ENCODE data around the gene FUT7.
"Not testable (repeated sequence)": the region's sequence is repeated elsewhere in the genome, so short reads cannot be mapped to it uniquely, and the experiment has no call there.

FUT7 gene

GRCh38 chr9:137007816-137008270, 24.0 kb downstream of the FUT7 start:
- in situ Hi-C loops (cut with MboI; ENCODE audit: low sequenced_read_pairs): no loop called here

GRCh38 chr9:137007108-137007815, 24.6 kb downstream of the FUT7 start:
- in situ Hi-C loops (cut with MboI; ENCODE audit: low sequenced_read_pairs): no loop called here

GRCh38 chr9:137006116-137007003, 25.5 kb downstream of the FUT7 start:
- in situ Hi-C loops (cut with MboI; ENCODE audit: low sequenced_read_pairs): no loop called here

GRCh38 chr9:137004285-137004684, 27.6 kb downstream of the FUT7 start:
- in situ Hi-C loops (cut with MboI; ENCODE audit: low sequenced_read_pairs): not testable (repeated sequence)

DNA sequence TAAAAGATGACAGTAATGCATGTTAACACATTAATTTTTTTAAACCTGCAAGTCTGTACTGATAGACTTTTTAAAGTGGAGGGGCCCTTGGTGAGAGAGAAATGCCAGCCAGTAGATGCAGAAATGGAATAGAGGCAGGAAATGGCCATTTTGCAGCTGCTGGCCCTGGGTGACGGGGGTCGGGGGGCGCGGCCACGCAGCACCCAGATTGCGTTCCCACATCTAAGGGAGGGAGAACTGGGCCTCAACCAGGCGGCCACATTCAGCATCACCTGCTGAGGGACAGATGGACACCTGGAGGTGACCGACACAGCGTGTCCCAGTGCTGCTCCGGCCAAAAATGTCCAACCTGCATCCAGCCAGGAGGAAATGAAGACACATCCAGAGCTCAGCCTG, 29.2 kb downstream of the FUT7 start:
- in situ Hi-C loops (cut with MboI; ENCODE audit: low sequenced_read_pairs): no loop called here

- in situ Hi-C loops (cut with MboI; ENCODE audit: low sequenced_read_pairs): no loop called here
These were observed 29.8 kb downstream of the FUT7 start for GRCh38 chr9:137001857-137002645.

DNA sequence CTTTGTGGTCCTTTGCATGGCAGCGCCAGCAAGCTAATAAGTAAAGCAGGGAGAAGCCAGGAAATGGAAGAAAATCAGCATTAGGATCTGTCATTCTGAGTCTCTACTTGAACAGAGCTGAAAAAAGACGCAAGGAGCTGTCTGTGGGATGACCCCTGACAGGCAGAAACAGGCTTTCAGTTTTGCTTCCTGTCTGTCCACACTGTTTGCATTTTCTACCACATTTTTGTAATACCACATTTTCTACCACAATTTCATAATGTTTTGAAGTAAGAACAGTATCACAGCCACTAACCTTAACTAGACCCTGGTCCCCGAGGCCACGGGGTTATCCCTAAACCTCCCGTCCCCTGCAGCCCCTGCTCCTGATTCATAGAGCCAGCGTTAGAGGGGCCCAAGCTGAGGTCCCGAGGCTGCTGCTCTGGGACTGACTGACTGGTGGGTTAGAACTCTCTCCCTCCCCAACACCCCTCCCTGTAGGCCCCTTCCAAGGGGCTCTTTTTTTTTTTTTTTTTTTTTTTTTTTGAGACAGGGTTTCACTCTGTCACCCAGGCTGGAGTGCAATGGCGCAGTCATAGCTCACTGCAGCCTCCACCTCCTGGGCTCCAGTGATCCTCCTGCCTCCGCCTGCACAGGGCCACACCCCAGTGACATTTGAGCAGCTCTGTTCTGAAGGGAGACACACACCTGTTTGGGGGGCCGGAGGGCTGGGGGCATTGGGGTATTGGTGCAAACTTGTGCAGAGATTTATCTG, 31.5 kb downstream of the FUT7 start:
- in situ Hi-C loops (cut with MboI; ENCODE audit: low sequenced_read_pairs): no loop called here

- in situ Hi-C loops (cut with MboI; ENCODE audit: low sequenced_read_pairs): no loop called here
These were observed 34.1 kb downstream of the FUT7 start for GRCh38 chr9:136997830-136998234.

DNA sequence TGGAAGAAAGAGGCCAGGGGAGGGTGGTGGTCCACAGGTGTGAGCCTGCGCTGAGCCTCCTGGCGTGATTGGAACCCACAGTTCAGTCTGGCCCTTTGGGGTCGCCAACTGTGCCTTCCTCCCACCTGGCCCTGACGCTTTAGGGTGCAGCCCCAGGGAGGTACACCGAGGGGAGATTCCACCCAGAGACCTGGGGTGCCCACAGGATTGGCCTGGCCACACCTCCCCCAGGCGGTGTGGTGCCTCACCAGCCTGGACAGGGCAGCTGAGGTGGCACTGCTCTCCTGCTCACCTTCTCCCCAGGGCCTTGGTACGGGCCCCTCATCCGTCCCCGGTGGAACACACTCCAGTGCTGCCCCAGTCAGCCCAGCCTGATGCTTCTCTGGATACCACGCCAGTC, 34.5 kb downstream of the FUT7 start:
- in situ Hi-C loops (cut with MboI; ENCODE audit: low sequenced_read_pairs): no loop called here

DNA sequence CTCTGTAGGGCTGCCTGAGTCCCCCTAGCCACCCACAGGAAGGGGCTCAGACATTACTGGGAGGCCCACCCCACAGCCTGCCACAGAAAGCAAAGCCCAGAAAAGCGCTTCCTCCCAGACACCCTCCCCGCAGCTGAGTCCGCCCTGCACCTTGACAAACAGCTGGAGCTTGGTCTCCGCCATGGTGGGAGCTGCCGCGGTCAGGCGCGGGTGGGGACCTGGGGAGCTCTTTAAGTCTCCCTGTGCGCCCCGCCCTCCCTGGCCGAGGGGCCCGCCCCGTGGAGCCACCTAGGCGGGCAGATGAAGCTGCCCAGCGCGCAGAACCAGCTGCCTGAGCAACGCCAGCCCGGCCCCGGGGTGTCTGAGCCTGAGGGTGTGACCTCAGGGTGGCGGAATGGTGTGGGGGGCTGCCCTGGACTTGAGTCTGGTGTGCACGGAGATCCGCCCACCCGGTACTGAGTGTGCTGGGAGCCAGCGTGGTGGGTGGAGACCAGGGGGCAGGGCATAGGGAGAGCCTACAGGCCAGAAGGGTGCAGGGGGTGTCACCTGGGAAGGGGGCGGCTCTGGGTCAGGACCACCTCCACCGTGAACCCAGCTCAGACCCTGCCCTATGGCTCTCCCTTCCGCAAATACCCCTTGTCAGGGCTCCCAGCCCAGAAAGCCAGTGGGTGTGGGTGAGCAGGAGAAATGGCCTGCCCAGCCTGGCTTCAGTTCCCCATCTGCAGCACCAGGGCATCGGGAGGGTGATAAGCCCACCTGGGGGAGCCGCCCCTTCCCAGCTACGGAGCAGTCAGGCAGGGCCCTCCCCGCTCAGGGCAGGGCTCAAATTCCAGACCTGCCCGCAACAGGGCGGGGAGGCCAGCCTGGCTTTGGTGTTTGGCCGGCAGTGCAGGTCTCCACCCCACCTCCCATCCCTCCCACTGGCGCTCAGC, 35.3 kb downstream of the FUT7 start, which contains the start of gene CLIC3:
Gene CLIC3 (minus strand): TSS at position 208 of the 932 bp plus-strand sequence. CDS start 25 bp downstream, at position 183.
- in situ Hi-C loops (cut with MboI; ENCODE audit: low sequenced_read_pairs): no loop called here

- in situ Hi-C loops (cut with MboI; ENCODE audit: low sequenced_read_pairs): no loop called here
These were observed 36.0 kb downstream of the FUT7 start for GRCh38 chr9:136995772-136996311.

- in situ Hi-C loops (cut with MboI; ENCODE audit: low sequenced_read_pairs): no loop called here
These were observed 36.5 kb downstream of the FUT7 start for GRCh38 chr9:136995362-136995761.

- in situ Hi-C loops (cut with MboI; ENCODE audit: low sequenced_read_pairs): no loop called here
These were observed 37.0 kb downstream of the FUT7 start for GRCh38 chr9:136994888-136995230.

DNA sequence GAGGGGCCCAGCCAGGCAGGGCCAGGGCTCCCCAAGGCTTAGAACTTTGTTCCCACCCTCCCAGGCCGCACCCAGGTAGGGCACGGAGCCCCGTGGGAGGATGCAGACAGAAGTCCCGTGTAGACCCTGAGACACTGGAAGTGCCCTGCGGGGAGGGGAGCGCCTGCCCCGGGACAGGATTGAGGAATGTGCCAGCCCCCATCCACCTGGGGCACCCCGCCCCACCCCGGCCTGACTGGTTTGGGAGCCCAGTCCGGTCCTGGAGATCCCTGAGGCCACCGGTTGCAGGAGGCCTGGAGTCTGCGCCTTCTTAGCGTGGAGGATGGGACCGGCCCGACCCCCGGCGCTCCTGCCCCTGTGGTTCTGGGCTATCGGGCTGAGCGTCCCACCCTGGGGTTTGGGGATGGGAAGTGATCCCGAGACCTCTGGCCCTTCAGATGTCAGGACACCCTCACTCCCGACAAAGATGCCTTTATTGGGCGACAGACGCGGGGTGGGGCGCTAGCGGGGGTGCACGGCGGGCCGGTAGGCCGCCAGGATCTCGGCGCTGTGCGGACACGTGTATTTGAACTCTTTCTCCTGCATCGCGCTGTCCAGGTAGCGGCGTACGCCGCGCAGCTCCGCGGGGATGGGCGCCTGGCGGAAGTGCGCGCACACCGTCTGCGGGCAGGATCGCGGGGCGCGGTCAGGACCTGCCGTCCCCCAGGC, 37.6 kb downstream of the FUT7 start:
- in situ Hi-C loops (cut with MboI; ENCODE audit: low sequenced_read_pairs): no loop called here

DNA sequence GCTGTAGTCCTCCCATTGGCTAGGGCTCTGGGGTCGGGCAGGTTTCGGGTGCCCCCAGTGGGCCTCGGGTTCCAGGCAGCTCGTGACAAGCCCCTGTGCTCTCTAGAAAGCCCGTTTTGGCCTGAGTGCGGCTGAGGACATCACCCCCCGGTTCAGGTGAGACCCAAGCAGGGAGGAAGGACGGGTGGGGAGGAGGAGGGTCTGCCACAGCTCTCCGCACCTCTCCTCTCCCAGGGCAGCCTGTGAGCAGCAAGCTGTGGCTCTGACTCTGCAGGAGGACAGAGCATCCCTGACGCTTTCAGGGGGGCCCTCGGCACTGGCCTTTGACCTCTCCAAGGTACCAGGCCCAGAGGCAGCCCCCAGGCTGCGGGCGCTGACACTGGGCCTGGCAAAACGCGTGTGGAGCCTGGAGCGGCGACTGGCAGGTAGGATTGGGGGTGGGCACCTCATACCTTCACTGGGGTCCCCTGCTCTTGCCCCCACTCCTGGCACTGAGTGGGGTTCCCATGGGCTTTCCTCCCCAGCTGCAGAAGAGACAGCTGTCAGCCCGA, 39.0 kb downstream of the FUT7 start:
- in situ Hi-C loops (cut with MboI; ENCODE audit: low sequenced_read_pairs): no loop called here

DNA sequence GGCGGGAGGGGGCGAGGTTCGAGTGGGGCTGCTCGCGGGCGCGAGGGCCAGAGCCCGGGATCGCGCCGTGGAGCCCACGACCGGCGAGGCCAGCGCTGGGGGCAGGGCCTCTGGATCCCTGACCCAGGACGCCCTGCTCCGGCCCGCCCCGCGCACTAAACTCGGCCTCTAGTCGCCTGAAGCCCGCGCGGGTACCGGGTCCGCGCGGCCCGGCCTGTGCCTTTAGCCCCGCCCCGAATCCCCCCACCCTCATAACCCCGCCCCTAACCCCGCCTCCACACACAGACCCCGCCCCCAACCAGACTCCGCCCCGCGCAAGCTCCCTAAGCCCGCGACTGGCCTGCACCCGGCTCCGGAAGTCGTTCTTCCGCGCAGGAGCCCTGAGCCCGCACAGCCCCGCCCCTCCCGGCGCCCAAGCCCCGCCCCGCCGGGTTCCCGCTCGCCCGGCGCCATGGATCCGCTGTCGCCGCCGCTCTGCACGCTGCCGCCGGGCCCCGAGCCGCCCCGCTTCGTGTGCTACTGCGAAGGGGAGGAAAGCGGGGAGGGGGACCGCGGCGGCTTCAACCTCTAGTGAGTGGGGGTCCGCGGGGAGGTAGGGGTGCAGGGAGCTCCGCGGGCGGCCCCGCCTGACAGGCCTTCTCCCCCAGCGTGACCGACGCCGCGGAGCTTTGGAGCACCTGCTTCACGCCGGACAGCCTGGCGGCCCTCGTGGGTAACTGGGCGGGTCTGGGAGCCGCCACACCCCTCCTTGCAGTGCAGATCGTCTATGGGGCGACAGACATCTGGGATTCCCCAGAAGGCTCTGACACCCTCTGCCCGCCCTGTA, 39.7 kb downstream of the FUT7 start, which contains the start of gene PAXX:
Gene PAXX (plus strand): TSS at position 430 of the 826 bp plus-strand sequence. CDS start 22 bp downstream, at position 452.
- in situ Hi-C loops (cut with MboI; ENCODE audit: low sequenced_read_pairs): no loop called here

GRCh38 chr9:136990242-136990911, 41.5 kb downstream of the FUT7 start:
- in situ Hi-C loops (cut with MboI; ENCODE audit: low sequenced_read_pairs): no loop called here

Data from HL-60/S4 treated with retinoic acid at 250 ng/mL for 4 days and 3 days (cell line).